Measurements from ENCODE around the gene TYR. TPM values are rescaled to one million over a fixed set of nuclear protein-coding genes. Genes with fewer than 3 reads are reported as not detected.

TYR gene
- total RNA-seq, 4 donors from 2014 or later: not detected

GRCh38 chr11:89181111-89181510, 3.4 kb downstream of the TYR start:
- TF ChIP-seq POLR2AphosphoS5 (IDR thresholded peaks at IDR 0.05): no peak
- TF ChIP-seq EP300 (IDR thresholded peaks at IDR 0.05): no peak
- no peak for TF ChIP-seq CTCF (IDR thresholded peaks at IDR 0.05)
- no peak for TF ChIP-seq POLR2A (IDR thresholded peaks at IDR 0.05)
- Histone ChIP-seq H3K27ac (no peak overlapping the region), H3K36me3 (no peaks in the 10 kb centered on the region), H3K4me1 (peaks cover 0 to 11% (median 0%) of the 10 kb centered on the region in 3 donors), H3K27me3 (no peaks in the 10 kb centered on the region), H3K9me3 (no peaks in the 10 kb centered on the region), H3K4me3 (no peak overlapping the region)
- ATAC-seq: no peak
- 43 to 57% methylated on average over 1 to 2 of the region's 2 CpGs for WGBS, 2 donors (ENCODE audit: low coverage in 1 of 2)

DNA sequence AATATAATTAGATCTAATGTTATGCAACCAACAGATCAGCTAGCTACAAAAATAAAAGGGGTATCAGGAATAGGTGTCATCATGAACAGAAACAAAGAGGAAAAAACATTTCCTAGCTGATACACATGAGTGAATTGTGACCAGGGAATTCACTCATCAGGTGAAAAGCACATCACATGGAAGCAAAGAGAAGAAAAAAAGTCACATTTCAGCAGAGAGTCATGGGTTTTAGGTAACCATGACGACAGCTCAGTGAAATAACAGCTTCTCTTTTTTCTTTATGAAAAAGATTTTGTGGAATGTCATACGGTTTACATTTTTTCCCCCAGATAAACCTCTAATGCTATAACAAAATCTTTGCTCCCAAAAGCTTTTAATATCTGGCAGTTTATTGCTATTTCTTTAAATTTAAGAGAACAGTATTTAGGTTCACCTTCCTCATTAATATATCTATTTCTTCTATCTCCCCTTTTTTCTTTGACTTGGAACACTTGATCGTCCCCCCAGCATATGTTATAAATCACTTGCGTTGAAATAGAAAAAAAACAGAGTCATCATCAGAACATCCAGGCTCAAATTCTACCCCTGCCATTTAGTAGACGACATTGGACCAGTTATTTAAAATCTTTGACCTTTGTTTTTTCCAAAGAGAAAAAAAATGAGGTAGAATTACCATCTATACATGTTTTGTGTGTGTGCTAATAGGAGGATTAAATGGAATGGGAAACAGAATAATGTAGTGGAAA, 5.3 kb downstream of the TYR start:
- ATAC-seq: no peak
- TF ChIP-seq POLR2A (IDR thresholded peaks at IDR 0.05): no peak
- no peak for TF ChIP-seq CTCF (IDR thresholded peaks at IDR 0.05)
- no peak for TF ChIP-seq POLR2AphosphoS5 (IDR thresholded peaks at IDR 0.05)
- TF ChIP-seq EP300 (IDR thresholded peaks at IDR 0.05): no peak
- H3K36me3 ChIP-seq: no peaks in the 10 kb centered on the region
- no peaks in the 10 kb centered on the region for H3K27me3 ChIP-seq
- H3K27ac ChIP-seq: no peak overlapping the region
- no peaks in the 10 kb centered on the region for H3K9me3 ChIP-seq
- peaks cover 0 to 11% (median 0%) of the 10 kb centered on the region in 3 donors for H3K4me1 ChIP-seq
- 33 to 61% methylated on average over 4 to 5 of the region's 5 CpGs for WGBS, 2 donors (ENCODE audit: low coverage in 1 of 2)
- H3K4me3 ChIP-seq: no peak overlapping the region

- Histone ChIP-seq H3K4me1 (peaks cover 0 to 11% (median 0%) of the 10 kb centered on the region in 3 donors), H3K4me3 (no peak overlapping the region), H3K27me3 (no peaks in the 10 kb centered on the region), H3K36me3 (no peaks in the 10 kb centered on the region), H3K9me3 (no peaks in the 10 kb centered on the region), H3K27ac (no peak overlapping the region)
- ATAC-seq: no peak
- TF ChIP-seq EP300 (IDR thresholded peaks at IDR 0.05): no peak
- no peak for TF ChIP-seq CTCF (IDR thresholded peaks at IDR 0.05)
- no peak for TF ChIP-seq POLR2A (IDR thresholded peaks at IDR 0.05)
- TF ChIP-seq POLR2AphosphoS5 (IDR thresholded peaks at IDR 0.05): no peak
- WGBS, 2 donors (ENCODE audit: low coverage in 1 of 2): 25 to 51% methylated on average over 3 of the region's 3 CpGs
These were observed 6.3 kb downstream of the TYR start for GRCh38 chr11:89184021-89184420.

DNA sequence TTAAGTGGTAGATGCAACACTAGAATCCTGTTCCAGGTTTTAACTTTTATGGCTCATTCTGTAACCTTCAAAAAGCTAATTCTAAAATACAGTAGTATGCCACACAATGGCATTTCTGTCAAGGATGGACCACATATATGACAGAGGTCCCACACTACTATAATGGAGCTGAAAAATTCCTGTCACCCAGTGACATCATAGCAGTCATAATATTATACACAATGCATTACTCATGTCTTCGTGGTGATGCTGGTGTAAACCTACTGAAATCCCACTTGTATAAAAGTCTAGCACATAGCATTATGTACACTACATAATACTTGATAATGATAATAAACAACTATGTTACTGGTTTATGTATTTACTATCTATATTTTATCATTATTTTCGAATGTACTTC, 12.1 kb downstream of the TYR start:
- H3K4me3 ChIP-seq: no peak overlapping the region
- H3K9me3 ChIP-seq: no peaks in the 10 kb centered on the region
- no peaks in the 10 kb centered on the region for H3K36me3 ChIP-seq
- no peaks in the 10 kb centered on the region for H3K27me3 ChIP-seq
- ATAC-seq: no peak
- H3K4me1 ChIP-seq: no peaks in the 10 kb centered on the region
- WGBS, 2 donors (ENCODE audit: low coverage in 1 of 2): 71 to 74% methylated on average over 2 of the region's 2 CpGs
- H3K27ac ChIP-seq: no peak overlapping the region
- no peak for TF ChIP-seq POLR2A (IDR thresholded peaks at IDR 0.05)
- TF ChIP-seq EP300 (IDR thresholded peaks at IDR 0.05): no peak
- TF ChIP-seq CTCF (IDR thresholded peaks at IDR 0.05): no peak
- TF ChIP-seq POLR2AphosphoS5 (IDR thresholded peaks at IDR 0.05): no peak

- H3K36me3 ChIP-seq: no peaks in the 10 kb centered on the region
- TF ChIP-seq POLR2AphosphoS5 (IDR thresholded peaks at IDR 0.05) (no peak), EP300 (IDR thresholded peaks at IDR 0.05) (no peak), CTCF (IDR thresholded peaks at IDR 0.05) (no peak)
- no peaks in the 10 kb centered on the region for H3K27me3 ChIP-seq
- no peak for ATAC-seq
- WGBS, 2 donors (ENCODE audit: low coverage in 1 of 2): 29 to 38% methylated on average over 1 of the region's 1 CpG
- H3K4me1 ChIP-seq: no peaks in the 10 kb centered on the region
- no peak overlapping the region for H3K4me3 ChIP-seq
- H3K9me3 ChIP-seq: no peaks in the 10 kb centered on the region
- no peak overlapping the region for H3K27ac ChIP-seq
These were observed 23.5 kb downstream of the TYR start for GRCh38 chr11:89201138-89201537.
